Heart right ventricle (tissue), 16 donors: ENCODE results near the gene ANXA11. TPM values are rescaled to one million over a fixed set of nuclear protein-coding genes. Genes with fewer than 3 reads are reported as not detected.

Experiments
- ATAC-seq, 8 donors: fragments of 200-7000 bp; cut with Tn5 transposase; one replicate each; pipeline ENCODE4 v1.9.1; 2020; ENCODE audit warnings: mild to moderate bottlenecking in 8 of 8, moderate library complexity in 8 of 8, moderate number of reproducible peaks in 1 of 8
- DNase-seq, 2 donors: peaks; one replicate each; pipeline ENCODE4 v3.0.0-alpha.2; 2020
- H3K27ac ChIP-seq, 10 donors: fragments of 200-600 bp; sonication (generic) in 2 of 10; one replicate each; pipeline versions ENCODE4 v1.5.0 to v1.8.0; 2020 to 2022; ENCODE audit warnings: mild to moderate bottlenecking in 3 of 10
- H3K27me3 ChIP-seq, 7 donors: fragments of 200-600 bp; one replicate each; pipeline ENCODE4 v1.8.0; 2021 to 2022; ENCODE audit warnings: mild to moderate bottlenecking in 2 of 7
- H3K36me3 ChIP-seq, 9 donors: fragments of 200-600 bp; sonication (generic) in 1 of 9; one replicate each; pipeline versions ENCODE4 v1.5.0 to v1.8.0; 2020 to 2022; ENCODE audit warnings: mild to moderate bottlenecking in 2 of 9
- H3K4me1 ChIP-seq, 9 donors: fragments of 200-600 bp; sonication (generic) in 1 of 9; one replicate each; pipeline versions ENCODE4 v1.5.0 to v1.8.0; 2020 to 2022; ENCODE audit warnings: mild to moderate bottlenecking in 4 of 9
- H3K4me3 ChIP-seq, 10 donors: fragments of 200-600 bp; sonication (generic) in 2 of 10; one replicate each; pipeline versions ENCODE4 v1.5.0 to v1.8.0; 2020 to 2022; ENCODE audit warnings: mild to moderate bottlenecking in 7 of 10, moderate library complexity in 2 of 10
- H3K9me3 ChIP-seq, 11 donors: fragments of 200-600 bp in 10 of 11; sonication (generic) in 2 of 11; one replicate each; pipeline versions ENCODE4 v1.5.0 to v1.8.0; 2013 to 2022; ENCODE audit warnings: mild to moderate bottlenecking in 2 of 11, control low read depth in 1 of 11, moderate library complexity in 1 of 11
- CTCF ChIP-seq, 9 donors: fragments of 200-600 bp; sonication (generic) in 2 of 9; IDR thresholded peaks; one replicate each; pipeline versions ENCODE4 v1.5.0 to v1.8.0; 2021 to 2022; ENCODE audit warnings: antibody characterized with exemption in 9 of 9, mild to moderate bottlenecking in 5 of 9, moderate library complexity in 1 of 9
- WGBS, 2 donors: extraction: QIAGEN DNeasy Blood & Tissue Kit; methylation state at CpG; one replicate each; pipeline ENCODE4 v1.1.7; 2013; ENCODE audit warnings: inconsistent platforms in 1 of 2; 5-methylcytosine and 5-hydroxymethylcytosine counted together
- intact Hi-C, 10 donors: fragments of 100-400 bp; cut with DNase I; formaldehyde crosslinking; loops; one replicate each; pipeline versions ENCODE4 v1.11.1 to v1.14.2; 2022
- polyA plus RNA-seq, 2 donors: library from polyadenylated mRNA; stranded (reverse); fragments of 200-250 nt; gene quantifications; one replicate each; pipeline ENCODE4 v1.2.3, GENCODE V29; 2013
- total RNA-seq, 10 donors: library from RNA; stranded (reverse); fragmentation: NEBNext Ultra II Directional in 3 of 10; extraction: Animal tissue kit (Norgen Biotek cat#: 25700) in 3 of 10; gene quantifications; one replicate each; pipeline versions ENCODE4 v1.2.1 to v1.2.4, GENCODE V29; 2021 to 2023
- donor health status: Arrhythmogenic right ventricular cardiomyopathy.
- donor health status: ischemic (EF 13 %, LVEDD 7.1; RV severe dilation, severe dysfunction).
- donor health status: healthy with polysubstance abuse.
- donor health status: DM: no; HTN: yes; CAD: no.
- donor health status: DM: no; HTN: no; CAD: no.
- donor health status: ischemic (EF 25% LVEDD 6.9; RV normal size, moderate dysfunction).
- donor health status: ischemic (EF 25% LVEDD 5.7; RV mildly dilated, moderate dysfunction).
- donor health status: healthy.
- donor health status: DM: yes; HTN: yes; CAD: no.
- donor health status: Ischemic cardiomyopathy.
- donor health status: ischemic (EF 35%, LVEDD 5.7; RV mildly dilated, moderate dysfunction).
- donor health status: nonischemic (EF 11% LVEDD 7.7; RV severe dilation, severe dysfunction).
- donor health status: DM: yes; HTN: yes; CAD: no.
- donor health status: PGD.
- donor health status: ischemic (EF 29% LVEDD 5.4; RV normal size, mild dysfunction).
- donor health status: nonischemic (EF 23%, LVEDD 6.1; RV moderate dilation, normal function).

Gene ANXA11
- total and polyA plus RNA-seq, 12 donors = 160 to 1,089 (median 422) TPM

- peaks cover 27 to 94% (median 81%) of the 10 kb centered on the region in 9 donors for H3K4me1 ChIP-seq
- DNase-seq (peak in 1 of 2 donors; percentile 35), ATAC-seq (peak in 6 of 8 donors; percentile 1 to 37 (median 4))
- no peak for TF ChIP-seq CTCF (IDR thresholded peaks at IDR 0.05)
- H3K27ac ChIP-seq = peak overlapping the region; percentile 46 to 86 (median 81)
- intact Hi-C loops = loop anchor here in 3 of 10 donors (2.0 to 5.0 kb wide), 2 partner anchors 35 to 36 kb away; no protein-coding TSS in a partner anchor
- H3K4me3 ChIP-seq = no peak overlapping the region
- H3K27me3 ChIP-seq = no peaks in the 10 kb centered on the region
- H3K9me3 ChIP-seq = no peaks in the 10 kb centered on the region
- WGBS, 2 donors = 75 to 85% methylated on average over 28 of the region's 28 CpGs
- peaks cover 0 to 100% (median 46%) of the 10 kb centered on the region in 9 donors for H3K36me3 ChIP-seq
Measured at GRCh38 chr10:80166581-80167470, 38.5 kb downstream of the ANXA11 start.

- DNase-seq (no peak), ATAC-seq (peak in 6 of 8 donors; percentile 24 to 61 (median 42))
- no peak overlapping the region for H3K4me3 ChIP-seq
- no peaks in the 10 kb centered on the region for H3K9me3 ChIP-seq
- peak overlapping the region; percentile 5 to 86 (median 81) for H3K27ac ChIP-seq
- whole genome bisulfite sequencing, 2 donors = 78 to 88% methylated on average over 7 of the region's 7 CpGs
- H3K36me3 ChIP-seq = peaks cover 0 to 100% (median 49%) of the 10 kb centered on the region in 9 donors
- peak in 2 of 9 donors; percentile 33 to 35 for TF ChIP-seq CTCF (IDR thresholded peaks at IDR 0.05)
- no peaks in the 10 kb centered on the region for H3K27me3 ChIP-seq
- intact Hi-C loops = loop anchor here in 2 of 10 donors (5.0 kb wide), 1 partner anchor 37 kb away; no protein-coding TSS in a partner anchor
- H3K4me1 ChIP-seq = peaks cover 27 to 96% (median 76%) of the 10 kb centered on the region in 9 donors
Measured at GRCh38 chr10:80165173-80165572, 40.2 kb downstream of the ANXA11 start.

DNA sequence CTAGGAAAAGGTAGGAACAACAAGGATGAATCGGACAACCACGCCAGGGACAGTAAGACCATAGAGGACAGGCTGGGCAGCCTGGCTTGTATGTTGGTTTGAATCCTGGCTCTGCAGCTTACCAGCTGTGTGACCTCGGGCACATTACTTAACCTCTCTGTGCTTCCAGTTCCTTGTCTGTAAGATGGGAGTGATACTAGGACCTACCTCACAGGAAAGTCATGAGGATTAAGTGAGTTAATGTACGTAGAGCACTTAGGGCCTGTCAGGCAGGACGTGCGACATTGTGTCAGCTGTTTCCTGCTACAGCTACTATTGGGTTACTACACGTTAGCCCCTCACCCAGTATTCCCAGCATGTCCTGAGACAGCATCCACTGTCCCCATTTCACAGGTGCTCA lies 40.7 kb downstream of the ANXA11 start:
- Histone ChIP-seq H3K27ac (peak overlapping the region in 9 of 10 donors; percentile 32 to 86 (median 81)), H3K36me3 (peaks cover 0 to 100% (median 49%) of the 10 kb centered on the region in 9 donors), H3K4me1 (peaks cover 27 to 100% (median 81%) of the 10 kb centered on the region in 9 donors), H3K4me3 (no peak overlapping the region), H3K27me3 (no peaks in the 10 kb centered on the region), H3K9me3 (no peaks in the 10 kb centered on the region)
- intact Hi-C loops = loop anchor here in 3 of 10 donors (5.0 kb wide), 2 partner anchors 38 to 43 kb away; partner anchors contain the start of gene ANXA11 (in 1 of the 3)
- 87 to 97% methylated on average over 7 of the region's 7 CpGs for WGBS, 2 donors
- no peak for DNase-seq
- no peak for ATAC-seq
- no peak for TF ChIP-seq CTCF (IDR thresholded peaks at IDR 0.05)

DNA sequence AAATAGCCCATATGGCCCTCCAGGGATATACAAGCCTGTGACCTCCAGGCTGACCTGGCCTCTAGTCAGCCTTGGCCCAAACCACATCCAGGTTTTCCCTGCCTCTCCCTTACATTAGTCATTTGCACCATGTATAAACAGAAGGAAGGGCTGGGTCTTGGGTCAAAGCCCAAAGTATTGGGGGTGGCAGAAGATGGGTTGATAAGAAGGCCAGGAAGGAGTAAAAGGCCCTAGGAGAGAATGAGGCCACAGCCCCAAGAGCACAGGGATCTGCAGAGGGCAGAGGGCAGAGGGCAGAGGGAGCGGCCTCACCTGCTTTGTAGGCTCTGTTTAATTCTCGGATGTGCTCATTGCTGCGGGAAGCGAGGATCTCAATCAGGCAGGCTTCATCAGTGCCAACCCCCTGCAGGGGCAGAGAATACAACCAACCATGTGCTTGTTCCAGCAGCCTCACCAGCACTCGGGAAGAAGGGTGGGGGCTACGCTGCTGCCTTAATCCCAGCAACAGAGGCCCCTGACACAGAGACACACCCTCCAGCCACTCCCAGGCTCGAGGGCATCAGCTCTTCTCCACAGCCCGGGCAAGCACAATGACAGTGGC lies 41.5 kb downstream of the ANXA11 start:
- Histone ChIP-seq H3K27ac (peak overlapping the region in 7 of 10 donors; percentile 11 to 86 (median 74)), H3K4me1 (peaks cover 30 to 100% (median 82%) of the 10 kb centered on the region in 9 donors), H3K27me3 (no peaks in the 10 kb centered on the region), H3K4me3 (no peak overlapping the region), H3K36me3 (peaks cover 0 to 100% (median 49%) of the 10 kb centered on the region in 9 donors), H3K9me3 (no peaks in the 10 kb centered on the region)
- intact Hi-C loops = loop anchor here in 4 of 10 donors (2.0 to 5.0 kb wide), 3 partner anchors 38 to 43 kb away; partner anchors contain the start of gene ANXA11 (in 2 of the 4)
- peak in 1 of 8 donors; percentile 10 for ATAC-seq
- DNase-seq = no peak
- TF ChIP-seq CTCF (IDR thresholded peaks at IDR 0.05) = no peak
- 83 to 88% methylated on average over 8 of the region's 8 CpGs for WGBS, 2 donors
